Progenitor cell of endocrine pancreas (in vitro differentiated cells): ENCODE data around the gene FREM1. TPM values are rescaled to one million over a fixed set of nuclear protein-coding genes. Genes with fewer than 3 reads are reported as not detected.
"Not testable (repeated sequence)": the region's sequence is repeated elsewhere in the genome, so short reads cannot be mapped to it uniquely, and the experiment has no call there.

Source experiments
- DNase-seq: peaks from one replicate; pipeline ENCODE4 v3.0.0; 2021; ENCODE audit warnings: low spot score; ENCODE audit not compliant: unreplicated experiment
- H3K27ac Mint-ChIP-seq: 2 replicates; pipeline ENCODE4 v1.8.0; 2021; ENCODE audit warnings: mild to moderate bottlenecking, moderate library complexity, mixed read lengths
- H3K27me3 Mint-ChIP-seq: 2 replicates; pipeline ENCODE4 v1.8.0; 2021; ENCODE audit warnings: mixed read lengths
- H3K36me3 Mint-ChIP-seq: 2 replicates; pipeline ENCODE4 v1.8.0; 2022; ENCODE audit warnings: mixed read lengths; ENCODE audit not compliant: insufficient read depth
- H3K4me1 Mint-ChIP-seq: 2 replicates; pipeline ENCODE4 v1.8.0; 2021; ENCODE audit warnings: low read depth, mixed read lengths
- H3K4me3 Mint-ChIP-seq: 2 replicates; pipeline ENCODE4 v1.8.0; 2021; ENCODE audit warnings: low read depth, mild to moderate bottlenecking, moderate library complexity, mixed read lengths
- H3K9me3 Mint-ChIP-seq: 2 replicates; pipeline ENCODE4 v1.8.0; 2021; ENCODE audit warnings: low read depth, mixed read lengths
- CTCF ChIP-seq: fragments of 200-600 bp; sonication (generic); IDR thresholded peaks from one replicate; pipeline ENCODE4 v1.5.0; 2021; ENCODE audit warnings: antibody characterized with exemption, mild to moderate bottlenecking; ENCODE audit not compliant: unreplicated experiment
- total RNA-seq: library from RNA; stranded (reverse); gene quantifications from 2 replicates; pipeline ENCODE4 v1.2.1, GENCODE V29; 2021

FREM1 gene
- total RNA-seq, 1 donor from 2014 or later: 11.4 TPM

GRCh38 chr9:14924230-14925219 is 14.3 kb upstream of the FREM1 start:
- Mint-ChIP-seq H3K4me3 (no peak overlapping the region), H3K36me3 (no peaks in the 10 kb centered on the region), H3K9me3 (no peaks in the 10 kb centered on the region), H3K27me3 (no peaks in the 10 kb centered on the region), H3K27ac (no peak overlapping the region), H3K4me1 (peaks cover 9% of the 10 kb centered on the region)
- DNase-seq: no peak
- no peak for TF ChIP-seq CTCF

GRCh38 chr9:14923701-14924100 is 13.5 kb upstream of the FREM1 start:
- Mint-ChIP-seq H3K27ac (no peak overlapping the region), H3K27me3 (peaks cover 2% of the 10 kb centered on the region), H3K36me3 (no peaks in the 10 kb centered on the region), H3K4me3 (no peak overlapping the region), H3K4me1 (peaks cover 9% of the 10 kb centered on the region), H3K9me3 (no peaks in the 10 kb centered on the region)
- no peak for TF ChIP-seq CTCF
- DNase-seq: no peak

GRCh38 chr9:14920805-14921204 is 10.6 kb upstream of the FREM1 start:
- DNase-seq, H3K27ac Mint-ChIP-seq, H3K4me1 Mint-ChIP-seq, H3K36me3 Mint-ChIP-seq, H3K9me3 Mint-ChIP-seq, H3K27me3 Mint-ChIP-seq, H3K4me3 Mint-ChIP-seq: not testable (repeated sequence)

- Mint-ChIP-seq H3K4me3 (no peak overlapping the region), H3K27me3 (no peaks in the 10 kb centered on the region), H3K36me3 (no peaks in the 10 kb centered on the region), H3K27ac (no peak overlapping the region), H3K4me1 (peaks cover 18% of the 10 kb centered on the region), H3K9me3 (no peaks in the 10 kb centered on the region)
- DNase-seq: no peak
- TF ChIP-seq CTCF: no peak
Observed at GRCh38 chr9:14913366-14913765, 3.1 kb upstream of the FREM1 start.

- no peak for TF ChIP-seq CTCF
- Mint-ChIP-seq H3K27me3 (no peaks in the 10 kb centered on the region), H3K27ac (no peak overlapping the region), H3K4me3 (no peak overlapping the region), H3K4me1 (peaks cover 22% of the 10 kb centered on the region), H3K9me3 (no peaks in the 10 kb centered on the region), H3K36me3 (no peaks in the 10 kb centered on the region)
- no peak for DNase-seq
Observed at GRCh38 chr9:14912859-14913258, 2.6 kb upstream of the FREM1 start.

- H3K4me3 Mint-ChIP-seq: no peak overlapping the region
- H3K27me3 Mint-ChIP-seq: no peaks in the 10 kb centered on the region
- no peak overlapping the region for H3K27ac Mint-ChIP-seq
- DNase-seq: no peak
- H3K9me3 Mint-ChIP-seq: no peaks in the 10 kb centered on the region
- H3K36me3 Mint-ChIP-seq: no peaks in the 10 kb centered on the region
- peaks cover 38% of the 10 kb centered on the region for H3K4me1 Mint-ChIP-seq
- no peak for TF ChIP-seq CTCF
Observed at GRCh38 chr9:14911046-14911445, 818 bp upstream of the FREM1 start.
